Activated CD4-positive, alpha-beta memory T cell treated with anti-CD3 and anti-CD28 coated beads, Interleukin-2, amount 10 ng/mL, durations not matched to agents 7 days and 5 days (primary cell): ENCODE data around the gene KCNK7. TPM values are rescaled to one million over a fixed set of nuclear protein-coding genes. Genes with fewer than 3 reads are reported as not detected.
"Not testable (repeated sequence)": the region's sequence is repeated elsewhere in the genome, so short reads cannot be mapped to it uniquely, and the experiment has no call there.

Experiments used
- CTCF ChIA-PET: fragments of 350-600 bp; sonication (Branson Sonifier 250); formaldehyde crosslinking; loops from one replicate; lab custom pipeline; 2021; ENCODE audit warnings: antibody characterized with exemption, inconsistent platforms; lab: Charles Lee
- POLR2A ChIA-PET: fragments of 350-600 bp; sonication (Branson Sonifier 250); formaldehyde crosslinking; loops from one replicate; lab custom pipeline; 2021; ENCODE audit warnings: antibody characterized with exemption; lab: Charles Lee
- DNase-seq: peaks from one replicate; pipeline ENCODE4 v3.0.0-alpha.2; 2020
- H3K27ac Mint-ChIP-seq: one replicate; pipeline ENCODE4 v1.8.0; 2021; ENCODE audit warnings: mild to moderate bottlenecking, mixed read lengths
- H3K27me3 Mint-ChIP-seq: one replicate; pipeline ENCODE4 v1.8.0; 2021; ENCODE audit warnings: mixed read lengths
- H3K36me3 Mint-ChIP-seq: one replicate; pipeline ENCODE4 v1.8.0; 2021; ENCODE audit warnings: low read depth, mixed read lengths
- H3K4me1 Mint-ChIP-seq: one replicate; pipeline ENCODE4 v1.8.0; 2021; ENCODE audit warnings: mixed read lengths
- H3K4me3 Mint-ChIP-seq: one replicate; pipeline ENCODE4 v1.8.0; 2021; ENCODE audit warnings: mild to moderate bottlenecking, mixed read lengths
- H3K9me3 Mint-ChIP-seq: one replicate; pipeline ENCODE4 v1.8.0; 2021; ENCODE audit warnings: mixed read lengths
- total RNA-seq, 2 experiments: library from RNA; stranded (reverse); gene quantifications; one replicate each; pipeline ENCODE4 v1.2.3, GENCODE V29; 2021

The KCNK7 gene
- total RNA-seq, 2 experiments from 2014 or later: 0.80 to 1.0 TPM

DNA sequence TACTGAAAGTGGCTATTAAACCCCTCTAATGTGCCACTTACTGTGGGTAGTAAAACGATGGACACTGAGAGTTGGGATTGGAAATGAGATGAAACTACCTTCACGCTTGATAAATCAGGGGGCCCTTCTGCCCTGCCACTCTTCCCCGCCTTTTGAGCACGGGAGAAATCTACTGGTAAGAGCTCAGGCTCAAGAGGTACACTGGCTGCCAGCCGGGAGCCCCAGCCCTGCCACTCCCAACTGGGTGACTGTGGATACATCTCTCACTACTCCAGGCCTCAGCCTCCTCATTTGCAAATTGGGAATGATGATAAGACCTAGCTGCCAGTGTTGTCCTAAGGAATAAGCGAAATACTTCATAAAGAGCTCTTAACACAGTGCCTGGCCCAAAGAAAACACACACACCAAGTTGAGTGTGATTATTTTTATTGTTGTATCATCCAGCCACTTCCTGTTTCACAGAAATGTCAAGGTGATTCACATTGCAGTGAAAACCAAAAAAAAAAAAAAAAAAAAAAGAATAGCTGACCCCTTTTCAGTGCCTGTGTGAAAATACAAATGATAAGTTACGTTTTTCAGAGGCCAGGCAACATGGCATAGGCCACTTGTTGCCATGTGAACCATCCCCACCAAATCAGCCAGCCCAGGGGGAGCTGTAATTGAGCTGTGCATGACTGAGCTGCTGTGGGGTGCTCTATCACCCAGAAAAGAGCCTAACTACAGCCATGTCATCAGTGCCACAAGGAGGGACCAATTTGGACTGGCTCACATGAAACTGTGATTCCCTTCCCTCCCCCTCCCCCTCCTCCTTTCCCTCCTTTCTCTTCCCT, 29.8 kb downstream of the KCNK7 start:
- H3K4me1 Mint-ChIP-seq: peaks cover 55% of the 10 kb centered on the region
- H3K27ac Mint-ChIP-seq: peak overlapping the region; percentile 97
- H3K9me3 Mint-ChIP-seq: no peaks in the 10 kb centered on the region
- peak overlapping the region; percentile 47 for H3K4me3 Mint-ChIP-seq
- ChIA-PET POLR2A (interaction anchor here (0.6 to 2.9 kb wide), 23 partner anchors 9 to 444 kb away, joined by 3 to 29 read pairs (median 4); partner anchors contain the start of genes EHBP1L1, FAU, MALAT1 and MRPL49), CTCF (interaction anchor here (0.6 to 3.7 kb wide), 8 partner anchors 9 to 148 kb away, joined by 3 to 33 read pairs (median 7); no protein-coding TSS in a partner anchor)
- H3K36me3 Mint-ChIP-seq: peaks cover 17% of the 10 kb centered on the region
- peak; percentile 53 for DNase-seq
- no peaks in the 10 kb centered on the region for H3K27me3 Mint-ChIP-seq

DNA sequence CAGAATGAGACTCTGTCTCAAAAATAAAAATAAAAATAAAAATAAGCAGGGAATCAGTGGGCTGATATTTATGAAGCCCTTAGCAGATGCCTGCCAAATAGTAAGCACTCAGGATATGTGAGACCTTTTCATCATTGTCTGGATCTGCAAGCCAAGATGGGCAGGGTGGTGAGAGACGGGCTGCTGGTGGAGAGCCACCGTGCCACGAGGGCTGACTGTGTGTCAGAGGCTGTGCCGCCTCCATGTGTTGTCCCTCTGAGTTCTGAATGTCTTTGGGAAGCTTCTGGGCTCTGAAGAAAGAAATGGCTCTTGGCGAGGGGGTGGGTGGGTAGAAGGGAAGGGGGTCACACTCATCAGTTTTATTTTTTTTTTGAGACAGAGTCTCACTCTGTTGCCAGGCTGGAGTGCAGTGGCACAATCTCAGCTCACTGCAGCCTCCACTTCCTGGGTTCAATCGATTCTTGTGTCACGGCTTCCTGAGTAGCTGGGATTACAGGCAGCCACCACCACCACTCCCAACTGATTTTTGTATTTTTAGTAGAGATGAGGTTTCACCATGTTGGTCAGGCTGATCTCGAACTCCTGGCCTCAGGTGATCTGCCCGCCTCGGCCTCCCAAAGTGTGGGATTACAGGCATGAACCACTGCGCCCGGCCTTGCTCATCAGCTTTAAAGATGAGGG, 30.6 kb downstream of the KCNK7 start:
- Mint-ChIP-seq H3K4me1 (peaks cover 58% of the 10 kb centered on the region), H3K36me3 (peaks cover 13% of the 10 kb centered on the region), H3K27ac (peak overlapping the region; percentile 97), H3K4me3 (peak overlapping the region; percentile 47)
- not testable (repeated sequence) for H3K9me3 Mint-ChIP-seq, H3K27me3 Mint-ChIP-seq, DNase-seq
- ChIA-PET CTCF (interaction anchor here (0.6 to 3.7 kb wide), 9 partner anchors 8 to 302 kb away, joined by 3 to 33 read pairs (median 5); partner anchors contain the start of gene MUS81), POLR2A (interaction anchor here (0.6 to 2.9 kb wide), 17 partner anchors 8 to 145 kb away, joined by 3 to 29 read pairs (median 6); partner anchors contain the start of genes EHBP1L1, MALAT1, NEAT1 and PCNX3)

DNA sequence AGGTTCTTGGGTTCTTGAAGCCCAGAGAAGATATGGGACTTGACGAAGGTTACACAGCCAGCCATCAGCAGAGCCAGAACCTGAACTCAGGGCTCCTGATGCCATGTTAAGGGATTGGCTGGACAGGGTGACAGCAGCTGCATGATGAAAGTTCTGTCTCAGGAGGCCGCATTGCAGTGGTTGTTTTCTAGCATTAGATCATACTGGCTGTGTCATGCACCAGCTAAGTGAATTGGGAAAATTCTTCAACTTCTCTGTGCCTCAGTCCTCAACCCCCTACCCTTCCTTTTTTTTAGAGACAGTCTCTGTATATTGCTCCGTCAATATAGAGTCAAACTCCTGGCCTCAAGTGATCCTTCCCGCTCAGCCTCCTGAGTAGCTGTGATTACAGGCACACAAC, 32.0 kb downstream of the KCNK7 start:
- H3K27ac Mint-ChIP-seq: peak overlapping the region; percentile 24
- no peak overlapping the region for H3K4me3 Mint-ChIP-seq
- H3K4me1 Mint-ChIP-seq: peaks cover 55% of the 10 kb centered on the region
- no peaks in the 10 kb centered on the region for H3K9me3 Mint-ChIP-seq
- DNase-seq: no peak
- POLR2A ChIA-PET: interaction anchor here (1.2 kb wide), 1 partner anchor 63 kb away, joined by 3 read pairs; no protein-coding TSS in a partner anchor
- H3K27me3 Mint-ChIP-seq: no peaks in the 10 kb centered on the region
- H3K36me3 Mint-ChIP-seq: peaks cover 5% of the 10 kb centered on the region
- CTCF ChIA-PET: interaction anchor here (3.2 kb wide), 1 partner anchor 11 kb away, joined by 25 read pairs; no protein-coding TSS in a partner anchor

DNA sequence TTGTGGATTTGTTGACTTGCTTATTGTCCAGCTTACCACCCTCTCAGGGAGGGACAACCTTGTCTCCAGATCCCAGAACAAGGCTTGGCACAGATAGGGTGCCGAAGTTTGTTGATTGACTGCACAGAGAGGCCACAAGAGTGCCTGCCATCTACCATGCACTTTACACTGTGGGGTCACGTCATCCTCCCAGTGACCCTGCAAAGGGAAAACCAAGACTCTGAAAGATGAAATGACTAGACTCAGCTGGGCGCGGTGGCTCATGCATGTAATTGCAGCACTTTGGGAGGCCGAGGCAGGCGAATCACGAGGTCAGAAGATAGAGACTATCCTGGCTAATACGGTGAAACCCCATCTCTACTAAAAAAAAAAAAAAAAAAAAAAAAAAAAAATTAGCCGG, 32.8 kb downstream of the KCNK7 start:
- Mint-ChIP-seq H3K27ac (no peak overlapping the region), H3K9me3 (no peaks in the 10 kb centered on the region), H3K4me3 (no peak overlapping the region), H3K4me1 (peaks cover 50% of the 10 kb centered on the region), H3K36me3 (no peaks in the 10 kb centered on the region), H3K27me3 (no peaks in the 10 kb centered on the region)
- ChIA-PET POLR2A (interaction anchor here (1.8 to 2.9 kb wide), 2 partner anchors 9 to 14 kb away, joined by 5 to 10 read pairs; partner anchors contain the start of gene EHBP1L1), CTCF (interaction anchor here (1.1 to 2.2 kb wide), 2 partner anchors 11 to 16 kb away, joined by 4 to 5 read pairs; no protein-coding TSS in a partner anchor)
- no peak for DNase-seq

DNA sequence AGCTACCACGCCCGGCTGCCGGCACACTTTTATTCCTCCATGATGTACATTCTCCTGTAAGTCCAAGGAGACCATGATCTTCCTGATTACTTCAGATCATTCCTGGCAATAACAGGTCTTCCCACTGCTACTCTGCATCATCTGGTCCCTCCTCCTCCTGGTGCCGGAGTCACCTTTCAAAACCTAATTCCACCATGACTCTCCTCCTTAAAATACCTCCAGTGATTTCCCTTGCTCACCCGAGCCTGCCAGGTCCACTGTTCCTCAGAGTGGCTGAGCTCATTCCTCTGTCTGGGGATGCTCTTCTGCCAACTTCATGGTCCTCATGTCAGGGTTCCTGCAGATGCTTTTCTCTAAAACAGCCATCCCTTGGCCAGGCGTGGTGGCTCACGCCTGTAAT, 33.6 kb downstream of the KCNK7 start:
- Mint-ChIP-seq H3K27ac (no peak overlapping the region), H3K4me3 (no peak overlapping the region), H3K36me3 (no peaks in the 10 kb centered on the region), H3K4me1 (peaks cover 54% of the 10 kb centered on the region), H3K9me3 (no peaks in the 10 kb centered on the region), H3K27me3 (no peaks in the 10 kb centered on the region)
- no peak for DNase-seq
- ChIA-PET CTCF (interaction anchor here (1.1 to 2.2 kb wide), 4 partner anchors 10 to 21 kb away, joined by 4 to 6 read pairs (median 4); no protein-coding TSS in a partner anchor), POLR2A (interaction anchor here (0.7 to 4.1 kb wide), 5 partner anchors 9 to 102 kb away, joined by 3 to 31 read pairs (median 5); partner anchors contain the start of genes EHBP1L1, FAM89B and ZNRD2)

DNA sequence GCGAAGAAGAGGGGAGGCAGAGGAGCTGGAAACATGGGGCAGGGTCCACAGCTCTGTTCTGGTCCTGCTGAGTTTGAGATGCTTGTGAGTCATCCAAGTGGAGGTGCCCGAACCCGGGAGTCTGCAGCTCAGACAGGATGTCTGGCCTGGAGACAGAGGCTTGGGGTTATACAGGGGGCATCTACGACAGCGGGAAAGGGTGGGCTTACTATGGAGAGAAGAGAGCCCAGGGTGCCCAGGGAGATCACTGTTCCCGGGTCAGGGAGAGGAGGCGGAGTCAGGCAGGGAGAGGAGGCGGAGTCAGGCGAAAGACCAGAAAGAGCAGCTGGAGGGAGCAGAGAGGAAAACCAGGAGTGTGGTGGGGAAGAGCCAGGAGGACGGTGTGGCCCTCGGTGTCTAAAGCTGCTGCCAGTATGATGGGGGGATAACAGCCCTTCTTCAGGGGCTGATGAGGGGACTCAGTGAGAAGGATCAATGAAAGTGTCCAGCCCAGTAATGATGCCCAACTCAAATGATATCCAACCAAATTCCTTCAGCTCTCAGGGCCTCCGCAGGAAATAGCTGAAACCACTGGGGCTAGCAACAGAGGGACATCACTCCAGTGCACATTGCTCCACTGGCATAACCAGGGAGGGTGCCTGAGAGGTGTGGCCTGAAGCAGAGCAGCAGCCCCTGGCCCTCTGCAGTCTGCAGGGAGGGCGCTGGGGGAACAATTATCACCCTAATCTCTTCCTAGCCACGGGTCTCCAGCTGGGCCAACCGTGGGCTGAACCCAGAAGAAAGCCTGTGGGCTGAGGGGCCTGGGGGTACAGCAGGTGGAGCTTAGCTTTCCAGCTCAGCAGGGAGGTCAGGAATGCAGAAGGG, 34.8 kb downstream of the KCNK7 start:
- Mint-ChIP-seq H3K4me1 (peaks cover 53% of the 10 kb centered on the region), H3K27ac (no peak overlapping the region), H3K4me3 (no peak overlapping the region), H3K27me3 (no peaks in the 10 kb centered on the region), H3K9me3 (no peaks in the 10 kb centered on the region), H3K36me3 (no peaks in the 10 kb centered on the region)
- no peak for DNase-seq
- ChIA-PET POLR2A (interaction anchor here (0.6 to 4.1 kb wide), 6 partner anchors 11 to 236 kb away, joined by 3 to 31 read pairs (median 6); partner anchors contain the start of genes EHBP1L1, FAM89B, SCYL1 and ZNRD2), CTCF (interaction anchor here (0.5 to 2.2 kb wide), 6 partner anchors 9 to 29 kb away, joined by 3 to 6 read pairs (median 4); partner anchors contain the start of gene ZNRD2)

DNA sequence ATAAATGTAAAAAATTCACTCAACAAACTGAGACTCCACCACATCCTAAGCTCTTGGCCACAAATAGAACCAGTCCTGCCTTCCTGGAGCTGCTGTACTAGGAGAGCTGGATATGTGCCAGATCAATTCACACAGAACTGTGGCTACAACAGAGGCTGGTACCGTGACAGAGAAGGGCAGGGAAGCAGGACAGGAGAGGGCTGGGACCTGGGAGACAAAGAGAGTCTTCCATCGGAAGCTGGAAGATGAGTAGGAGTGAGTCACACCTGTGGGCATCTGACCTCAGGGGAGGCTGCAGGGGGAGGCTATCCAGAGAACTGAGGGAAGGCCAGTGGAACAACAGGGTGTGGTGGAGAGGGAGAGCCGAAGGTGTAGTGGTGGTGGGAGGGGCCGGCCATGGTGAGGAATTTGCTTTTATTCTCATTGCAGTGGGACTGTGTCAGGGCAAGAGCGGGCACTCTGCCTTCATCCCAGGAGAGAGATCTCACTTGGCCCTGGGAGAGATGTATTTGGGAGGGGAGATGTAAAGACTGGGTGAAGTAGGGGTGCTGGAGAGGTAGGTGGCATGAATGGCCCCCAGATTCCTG, 35.6 kb downstream of the KCNK7 start:
- H3K36me3 Mint-ChIP-seq: no peaks in the 10 kb centered on the region
- no peak overlapping the region for H3K27ac Mint-ChIP-seq
- peaks cover 53% of the 10 kb centered on the region for H3K4me1 Mint-ChIP-seq
- no peaks in the 10 kb centered on the region for H3K9me3 Mint-ChIP-seq
- no peaks in the 10 kb centered on the region for H3K27me3 Mint-ChIP-seq
- CTCF ChIA-PET: interaction anchor here (0.8 to 1.5 kb wide), 4 partner anchors 9 to 28 kb away, joined by 3 to 4 read pairs (median 3); partner anchors contain the start of gene ZNRD2
- no peak overlapping the region for H3K4me3 Mint-ChIP-seq
- POLR2A ChIA-PET: interaction anchor here (0.6 to 4.1 kb wide), 7 partner anchors 12 to 236 kb away, joined by 3 to 31 read pairs (median 4); partner anchors contain the start of genes EHBP1L1, FAM89B, SCYL1 and ZNRD2
- no peak for DNase-seq

DNA sequence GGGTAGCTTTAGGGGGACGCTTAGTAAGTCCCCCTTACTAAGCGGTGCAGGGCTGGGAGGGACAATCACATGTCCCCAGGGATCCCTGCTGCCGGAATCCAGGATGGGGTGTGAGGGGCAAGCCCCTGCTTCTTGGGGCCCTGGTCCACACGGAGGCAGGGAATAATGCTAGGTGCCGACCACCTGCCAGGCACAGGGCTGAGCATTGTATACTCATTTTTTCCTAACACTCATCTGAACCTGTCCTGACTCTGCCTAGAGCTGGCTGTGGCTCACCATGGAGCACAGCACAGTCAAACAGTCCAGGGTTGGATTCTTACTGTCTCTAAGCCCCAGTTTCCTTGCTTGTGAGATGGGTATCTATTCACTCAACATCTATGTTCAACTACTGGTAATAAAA, 36.1 kb downstream of the KCNK7 start:
- DNase-seq: no peak
- Mint-ChIP-seq H3K27ac (peak overlapping the region; percentile 14), H3K4me3 (peak overlapping the region; percentile 38), H3K36me3 (no peaks in the 10 kb centered on the region), H3K4me1 (peaks cover 53% of the 10 kb centered on the region), H3K9me3 (no peaks in the 10 kb centered on the region), H3K27me3 (no peaks in the 10 kb centered on the region)
- ChIA-PET CTCF (interaction anchor here (0.7 to 1.5 kb wide), 5 partner anchors 8 to 47 kb away, joined by 3 read pairs; partner anchors contain the start of gene ZNRD2), POLR2A (interaction anchor here (0.8 to 4.1 kb wide), 7 partner anchors 12 to 61 kb away, joined by 3 to 31 read pairs (median 4); partner anchors contain the start of genes EHBP1L1, FAM89B, SCYL1 and ZNRD2)

DNA sequence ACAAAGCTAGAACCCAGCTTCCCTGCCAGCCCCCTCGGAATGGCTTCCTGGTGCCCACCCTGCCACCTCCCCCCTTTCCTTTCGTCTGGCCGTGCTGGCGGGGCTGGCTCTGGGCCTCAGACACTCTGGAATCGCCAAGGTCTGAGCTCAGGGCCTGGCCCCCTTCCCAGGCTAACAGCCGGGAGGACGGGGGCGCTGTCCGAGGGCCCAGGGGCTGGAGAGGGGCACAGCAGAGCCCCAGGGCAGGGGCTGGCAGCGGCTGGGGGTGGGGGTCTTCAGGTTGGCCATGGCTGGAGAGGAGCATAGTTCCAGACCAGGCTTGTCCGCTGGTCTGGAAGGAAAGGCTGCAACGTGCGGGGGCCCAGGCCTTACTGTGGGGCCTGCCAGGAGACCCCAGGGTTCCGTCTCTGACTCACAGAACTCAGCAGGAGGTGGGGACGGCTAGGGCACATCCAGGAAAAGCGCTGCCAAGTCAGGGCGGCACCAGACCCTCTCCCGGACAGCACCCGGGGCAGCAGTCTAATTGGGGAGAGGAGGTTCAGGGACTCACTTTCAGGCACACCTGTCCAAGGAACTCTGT, 36.6 kb downstream of the KCNK7 start:
- POLR2A ChIA-PET: interaction anchor here (0.8 to 4.1 kb wide), 8 partner anchors 13 to 61 kb away, joined by 3 to 31 read pairs (median 4); partner anchors contain the start of genes EHBP1L1, FAM89B, PCNX3 and ZNRD2
- Mint-ChIP-seq H3K4me3 (peak overlapping the region; percentile 61), H3K36me3 (no peaks in the 10 kb centered on the region), H3K27me3 (no peaks in the 10 kb centered on the region), H3K9me3 (no peaks in the 10 kb centered on the region), H3K27ac (peak overlapping the region; percentile 58), H3K4me1 (peaks cover 55% of the 10 kb centered on the region)
- CTCF ChIA-PET: interaction anchor here (0.7 to 1.2 kb wide), 4 partner anchors 8 to 47 kb away, joined by 3 read pairs; partner anchors contain the start of gene FAM89B
- DNase-seq: no peak

DNA sequence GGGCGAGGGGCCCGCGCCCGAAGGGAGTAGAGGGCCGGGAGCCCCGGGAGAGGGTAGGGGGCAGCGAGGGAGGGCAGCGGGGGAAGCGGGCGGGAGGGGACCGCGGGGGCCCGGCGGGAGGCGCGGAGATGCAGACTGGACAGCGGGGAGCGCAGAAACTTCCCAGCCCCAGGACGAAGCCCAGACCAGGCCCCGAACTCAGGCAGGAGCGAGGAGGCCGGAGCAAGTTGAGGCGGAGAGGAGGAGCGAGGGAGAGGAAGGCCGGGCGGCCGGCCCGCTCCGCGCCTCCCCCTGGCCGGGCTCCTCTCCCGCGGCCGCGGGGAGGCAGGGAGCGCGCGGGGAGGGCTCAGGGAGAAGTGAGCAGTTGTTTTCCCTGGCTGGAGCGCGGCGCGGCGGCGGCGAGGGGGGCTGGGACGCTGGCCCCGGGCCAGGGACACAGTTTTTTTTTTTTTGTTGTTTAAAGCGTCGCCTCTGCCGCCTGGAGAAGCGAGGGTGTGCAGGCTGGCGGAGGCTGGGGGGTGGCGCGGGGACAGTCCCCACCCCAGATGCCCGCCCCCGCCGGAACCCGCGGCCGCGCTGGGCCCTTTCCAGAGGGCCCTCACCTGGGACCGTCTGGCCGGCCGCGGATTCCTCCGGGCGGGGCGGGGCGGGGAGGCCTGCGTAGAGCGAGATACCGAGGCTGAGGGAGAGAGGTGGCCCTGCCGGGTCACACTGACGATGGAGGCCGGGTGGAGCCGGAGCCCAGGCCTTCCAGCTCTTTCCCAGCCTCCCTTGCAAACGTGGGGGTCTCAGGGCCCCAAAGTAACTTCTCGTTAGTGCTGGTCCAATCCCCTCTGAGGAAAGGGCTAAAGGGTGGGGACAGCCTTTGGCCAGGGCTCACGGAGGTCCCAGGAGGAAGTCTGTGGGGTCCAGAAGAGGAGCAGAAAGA, 37.3 kb downstream of the KCNK7 start, which contains the start of gene LTBP3:
Gene LTBP3, minus strand, starts transcription at position 358 of the 928 bp plus-strand sequence. CDS start 400 bp downstream, outside the sequence.
- no peaks in the 10 kb centered on the region for H3K9me3 Mint-ChIP-seq
- CTCF ChIA-PET: interaction anchor here (0.7 to 1.2 kb wide), 3 partner anchors 14 to 46 kb away, joined by 3 read pairs; partner anchors contain the start of gene FAM89B
- no peaks in the 10 kb centered on the region for H3K36me3 Mint-ChIP-seq
- no peak for DNase-seq
- peak within 1 kb of the TSS; percentile 74 for H3K27ac Mint-ChIP-seq
- H3K4me3 Mint-ChIP-seq: peak within 1 kb of the TSS; percentile 74
- H3K4me1 Mint-ChIP-seq: peaks cover 56% of the 10 kb centered on the region
- H3K27me3 Mint-ChIP-seq: no peaks in the 10 kb centered on the region
- POLR2A ChIA-PET: interaction anchor here (0.9 to 4.1 kb wide), 8 partner anchors 12 to 60 kb away, joined by 3 to 31 read pairs (median 3); partner anchors contain the start of genes EHBP1L1, FAM89B, PCNX3 and ZNRD2
